Left ventricle myocardium inferior (tissue), 1 donor: ENCODE measurements around the gene FAM53A. TPM values are rescaled to one million over a fixed set of nuclear protein-coding genes. Genes with fewer than 3 reads are reported as not detected.

Experiments used
- DNase-seq: peaks from one replicate; pipeline ENCODE4 v3.0.0-alpha.2; 2020
- H3K27ac ChIP-seq: fragments of 200-600 bp; replicated peaks from 2 replicates; pipeline ENCODE4 v1.8.0; 2021
- H3K27me3 ChIP-seq: fragments of 200-600 bp; 2 replicates; pipeline ENCODE4 v1.8.0; 2021; ENCODE audit warnings: low read depth
- H3K36me3 ChIP-seq: fragments of 200-600 bp; 2 replicates; pipeline ENCODE4 v1.8.0; 2021
- H3K4me1 ChIP-seq: fragments of 200-600 bp; 2 replicates; pipeline ENCODE4 v1.8.0; 2021
- H3K4me3 ChIP-seq: fragments of 200-600 bp; 2 replicates; pipeline ENCODE4 v1.8.0; 2021; ENCODE audit warnings: mild to moderate bottlenecking, moderate library complexity
- H3K9me3 ChIP-seq: fragments of 200-600 bp; replicated peaks from 2 replicates; pipeline ENCODE4 v1.8.0; 2021
- intact Hi-C: fragments of 100-400 bp; cut with micrococcal nuclease; formaldehyde crosslinking; loops from one replicate; pipeline ENCODE4 v1.11.0; 2022
- total RNA-seq: library from RNA; stranded (reverse); fragmentation: NEBNext Ultra II Directional; extraction: Animal tissue kit (Norgen Biotek cat#: 25700); gene quantifications from one replicate; pipeline ENCODE4 v1.2.1, GENCODE V29; 2021
- TF ChIP-seq, protein P1 (sequence below): fragments of 200-600 bp; IDR thresholded peaks from 2 replicates; pipeline ENCODE4 v1.8.0; 2021; ENCODE audit warnings: antibody characterized with exemption, mild to moderate bottlenecking, borderline replicate concordance
- donor health status: DM: no; HTN: yes; CAD: no; lungs with severe emphysema.

FAM53A gene
- total RNA-seq, 1 donor from 2014 or later = 0.71 TPM

DNA sequence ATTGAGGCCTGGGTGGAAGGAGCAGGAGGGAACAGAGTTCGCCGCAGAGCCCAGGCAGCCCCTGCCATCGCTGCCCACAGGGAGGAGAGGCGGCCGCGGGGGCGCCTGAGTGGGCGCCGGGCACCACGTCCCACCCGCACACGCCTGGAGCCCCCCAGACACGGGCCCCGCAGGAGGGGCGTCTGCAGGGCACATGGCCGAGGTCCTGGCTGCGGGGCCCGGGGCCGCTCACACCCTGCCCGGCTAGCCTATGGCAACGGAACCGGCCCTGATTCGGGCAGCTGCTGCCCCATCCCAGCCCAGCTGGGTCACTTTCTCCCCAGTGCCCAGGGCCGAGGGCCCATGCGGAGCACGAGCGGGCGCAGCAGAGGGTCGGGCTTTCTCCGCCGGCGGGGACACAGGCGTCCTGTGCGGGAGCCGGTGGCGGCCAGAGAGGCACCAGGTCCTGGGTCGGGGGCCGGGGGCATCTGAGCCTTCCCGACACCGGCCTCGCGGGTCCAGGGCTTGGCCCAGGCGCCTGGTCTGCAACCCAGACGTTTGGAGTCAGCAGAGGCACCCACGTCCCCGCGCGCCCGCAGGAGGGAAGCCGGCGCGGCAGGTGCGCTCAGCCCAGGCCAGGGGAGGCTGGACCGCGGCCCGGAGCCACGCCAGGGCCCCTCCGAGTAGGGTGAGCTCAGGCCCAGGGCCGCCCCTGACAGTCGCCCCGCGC lies 91.2 kb downstream of the FAM53A start:
- intact Hi-C loops = no loop called here
- TF ChIP-seq, protein P1, sequence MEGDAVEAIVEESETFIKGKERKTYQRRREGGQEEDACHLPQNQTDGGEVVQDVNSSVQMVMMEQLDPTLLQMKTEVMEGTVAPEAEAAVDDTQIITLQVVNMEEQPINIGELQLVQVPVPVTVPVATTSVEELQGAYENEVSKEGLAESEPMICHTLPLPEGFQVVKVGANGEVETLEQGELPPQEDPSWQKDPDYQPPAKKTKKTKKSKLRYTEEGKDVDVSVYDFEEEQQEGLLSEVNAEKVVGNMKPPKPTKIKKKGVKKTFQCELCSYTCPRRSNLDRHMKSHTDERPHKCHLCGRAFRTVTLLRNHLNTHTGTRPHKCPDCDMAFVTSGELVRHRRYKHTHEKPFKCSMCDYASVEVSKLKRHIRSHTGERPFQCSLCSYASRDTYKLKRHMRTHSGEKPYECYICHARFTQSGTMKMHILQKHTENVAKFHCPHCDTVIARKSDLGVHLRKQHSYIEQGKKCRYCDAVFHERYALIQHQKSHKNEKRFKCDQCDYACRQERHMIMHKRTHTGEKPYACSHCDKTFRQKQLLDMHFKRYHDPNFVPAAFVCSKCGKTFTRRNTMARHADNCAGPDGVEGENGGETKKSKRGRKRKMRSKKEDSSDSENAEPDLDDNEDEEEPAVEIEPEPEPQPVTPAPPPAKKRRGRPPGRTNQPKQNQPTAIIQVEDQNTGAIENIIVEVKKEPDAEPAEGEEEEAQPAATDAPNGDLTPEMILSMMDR = no peak
- Histone ChIP-seq H3K9me3 (peaks cover 41% of the 10 kb centered on the region), H3K4me3 (no peak overlapping the region), H3K27ac (no peak overlapping the region), H3K4me1 (peaks cover 8% of the 10 kb centered on the region), H3K27me3 (peaks cover 62% of the 10 kb centered on the region), H3K36me3 (no peaks in the 10 kb centered on the region)
- no peak for DNase-seq

DNA sequence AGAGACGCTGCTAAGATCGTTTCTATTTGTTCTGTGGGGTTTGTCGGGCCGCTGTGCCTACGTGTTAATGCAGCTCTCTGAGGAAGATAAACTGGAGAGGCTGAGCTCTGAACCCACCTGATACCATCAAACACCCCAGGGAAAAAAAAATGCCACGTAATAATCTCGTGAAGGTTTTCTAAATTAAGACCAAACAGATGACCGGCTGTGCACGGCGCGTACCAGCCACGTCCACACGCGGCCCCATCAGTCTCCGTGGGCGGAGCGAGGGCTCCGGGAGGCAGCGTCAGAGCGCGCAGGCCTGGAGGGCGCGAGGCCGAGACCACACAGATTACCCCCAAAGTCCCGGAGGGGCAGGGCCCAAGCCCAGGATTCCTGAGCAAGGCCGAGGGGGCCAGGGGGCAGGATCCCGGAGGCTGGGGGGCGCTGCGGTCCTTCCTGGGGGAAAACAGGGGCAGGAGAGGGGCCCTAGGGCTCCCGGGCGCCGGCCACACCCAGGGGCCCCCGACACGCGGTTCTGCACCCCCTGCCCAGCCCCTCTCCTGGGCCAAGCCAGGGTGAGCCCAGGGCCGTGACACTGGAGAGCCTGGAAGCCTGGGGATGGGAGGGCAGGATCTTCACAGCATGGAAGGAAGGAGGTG lies 91.9 kb downstream of the FAM53A start:
- DNase-seq = no peak
- intact Hi-C loops = no loop called here
- H3K27ac ChIP-seq = no peak overlapping the region

DNA sequence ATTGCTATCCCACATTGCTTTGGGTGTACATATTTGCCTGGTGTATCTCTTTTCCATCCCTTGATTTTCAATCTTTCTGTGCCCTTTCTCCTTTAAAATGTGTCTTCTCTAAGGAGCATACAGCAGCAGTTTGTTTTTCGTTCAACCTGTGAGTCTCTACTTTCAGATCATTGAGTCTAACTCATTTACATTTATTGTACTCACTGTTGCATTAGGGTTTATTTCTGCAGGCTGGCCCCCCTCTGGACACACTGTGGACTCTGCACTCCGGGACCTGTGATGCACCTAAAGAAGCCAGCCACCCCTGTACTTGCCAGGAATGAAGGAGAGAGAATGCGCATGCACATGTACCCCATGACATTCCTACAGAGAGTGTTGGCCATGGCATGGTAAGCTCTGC lies 93.0 kb downstream of the FAM53A start:
- peaks cover 8% of the 10 kb centered on the region for H3K4me1 ChIP-seq
- intact Hi-C loops = no loop called here
- peaks cover 41% of the 10 kb centered on the region for H3K9me3 ChIP-seq
- DNase-seq = no peak
- H3K27ac ChIP-seq = no peak overlapping the region
- TF ChIP-seq, protein P1 = no peak
- H3K36me3 ChIP-seq = no peaks in the 10 kb centered on the region
- no peak overlapping the region for H3K4me3 ChIP-seq
- H3K27me3 ChIP-seq = peaks cover 44% of the 10 kb centered on the region

More for the DNA sequence above, 91.9 kb downstream of the FAM53A start:
- TF ChIP-seq, protein P1 = no peak
- H3K36me3 ChIP-seq = no peaks in the 10 kb centered on the region
- H3K4me1 ChIP-seq = peaks cover 8% of the 10 kb centered on the region
- peaks cover 41% of the 10 kb centered on the region for H3K9me3 ChIP-seq
- no peak overlapping the region for H3K4me3 ChIP-seq
- peaks cover 55% of the 10 kb centered on the region for H3K27me3 ChIP-seq

DNA sequence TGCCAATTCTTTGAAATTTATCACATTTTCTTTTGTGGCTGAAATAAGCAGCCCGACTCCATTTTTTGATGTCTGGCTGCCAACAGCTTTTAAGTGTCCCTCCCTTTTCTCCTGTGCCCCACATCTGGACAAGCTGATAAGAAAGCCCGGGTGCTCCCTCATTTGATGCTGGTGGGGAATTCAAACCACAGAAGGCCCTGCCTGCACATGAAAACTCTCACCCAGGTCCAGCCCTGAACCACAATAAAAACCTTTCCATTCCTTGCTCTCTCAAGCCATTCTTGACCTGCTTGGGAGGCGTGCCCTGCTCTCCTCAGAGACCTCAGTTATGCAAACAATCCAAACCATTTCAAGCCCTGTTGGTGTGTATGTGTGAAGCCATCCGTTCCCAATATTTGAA lies 93.9 kb downstream of the FAM53A start:
- DNase-seq = no peak
- TF ChIP-seq, protein P1 = no peak
- Histone ChIP-seq H3K4me3 (no peak overlapping the region), H3K27ac (no peak overlapping the region), H3K4me1 (peaks cover 8% of the 10 kb centered on the region), H3K27me3 (peaks cover 36% of the 10 kb centered on the region), H3K36me3 (no peaks in the 10 kb centered on the region), H3K9me3 (peaks cover 41% of the 10 kb centered on the region)
- intact Hi-C loops = no loop called here

Other genes with a start within 250 kb of the FAM53A start
- gene SLBP, start 28.0 kb upstream of the FAM53A start, total RNA-seq = 11.7 TPM
- 29.6 TPM for gene TMEM129, start 37.0 kb upstream of the FAM53A start, total RNA-seq
- gene TACC3, start 37.2 kb upstream of the FAM53A start, total RNA-seq = 5.8 TPM
- gene FGFR3, start 109.0 kb upstream of the FAM53A start, total RNA-seq = 3.5 TPM
- gene LETM1, start 171.8 kb upstream of the FAM53A start, total RNA-seq = 38.8 TPM
- gene NSD2, start 187.1 kb upstream of the FAM53A start, total RNA-seq = 42.5 TPM